CD4-positive, alpha-beta T cell treated with Interleukin-17A for 1 hour (primary cell): ENCODE data around the gene COX4I2.
"Not testable (repeated sequence)": the region's sequence is repeated elsewhere in the genome, so short reads cannot be mapped to it uniquely, and the experiment has no call there.

ENCODE experiments used
- DNase-seq: peaks from one replicate; pipeline ENCODE4 v3.0.0-alpha.2; 2020

COX4I2 gene

GRCh38 chr20:31637660-31638059 is at the start of gene COX4I2:
Gene COX4I2, plus strand, starts transcription at chr20:31637912. Its CDS starts 1,106 bp downstream, at chr20:31639018.
- DNase-seq, result no peak

- no peak for DNase-seq
These were observed 46.9 kb upstream of the COX4I2 start for GRCh38 chr20:31590717-31591225.

- DNase-seq, result no peak
These were observed 44.3 kb upstream of the COX4I2 start for GRCh38 chr20:31593221-31594001.

GRCh38 chr20:31594002-31594557 is 43.6 kb upstream of the COX4I2 start:
- DNase-seq, result no peak

- no peak for DNase-seq
These were observed 42.9 kb upstream of the COX4I2 start for GRCh38 chr20:31594558-31595379.

- DNase-seq, result no peak
These were observed 42.4 kb upstream of the COX4I2 start for GRCh38 chr20:31595380-31595653.

GRCh38 chr20:31595654-31596411 is 41.9 kb upstream of the COX4I2 start:
- no peak for DNase-seq

- not testable (repeated sequence) for DNase-seq
These were observed 41.3 kb upstream of the COX4I2 start for GRCh38 chr20:31596412-31596715.

DNA sequence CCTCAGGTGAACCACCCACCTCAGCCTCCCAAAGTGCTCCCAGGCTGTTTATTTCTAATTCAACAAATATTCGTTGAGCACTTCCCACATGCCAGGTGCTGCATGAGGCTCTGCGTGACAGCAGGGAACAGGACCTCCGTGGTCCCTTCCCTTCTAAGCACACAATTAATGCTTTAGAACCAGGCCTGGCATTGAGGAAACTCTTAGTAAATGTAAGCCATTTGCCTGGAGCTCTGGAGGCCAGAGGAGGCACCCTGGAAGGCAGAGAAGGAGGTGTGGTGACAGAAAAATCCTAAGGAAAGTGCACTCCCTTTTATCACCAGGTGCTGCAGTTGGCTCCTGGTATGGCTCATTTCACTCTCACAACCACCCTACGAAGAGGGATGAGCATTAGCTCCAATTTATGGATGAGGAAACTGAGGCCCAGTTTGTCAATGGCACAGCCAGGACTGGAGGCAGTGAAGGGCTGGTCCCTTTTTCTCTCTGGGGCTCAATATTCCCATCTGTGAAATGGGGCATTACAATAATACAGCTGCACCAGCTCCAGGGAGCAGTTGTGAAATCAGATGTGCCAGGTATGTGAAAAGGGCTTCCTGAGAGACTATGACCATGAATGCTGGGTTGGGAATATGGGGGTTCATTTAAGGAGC is 40.8 kb upstream of the COX4I2 start:
- DNase-seq, result no peak

- DNase-seq, result no peak
These were observed 40.2 kb upstream of the COX4I2 start for GRCh38 chr20:31597481-31597855.

DNA sequence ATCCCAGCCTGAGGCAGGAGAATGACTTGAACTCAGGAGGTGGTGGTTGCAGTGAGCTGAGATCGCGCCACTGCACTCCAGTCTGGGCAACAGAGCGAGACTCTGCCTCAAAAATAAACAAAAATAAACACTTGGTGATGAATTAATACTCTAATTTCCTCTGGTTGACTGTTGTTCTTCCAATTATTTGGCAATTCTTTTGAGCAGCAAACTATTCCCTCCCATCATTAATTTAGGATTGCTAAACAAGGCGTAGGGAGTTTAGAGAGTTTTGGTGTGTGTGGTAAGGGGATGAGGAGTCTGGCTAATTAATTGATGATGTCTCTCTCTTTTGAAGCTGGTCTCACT is 35.3 kb upstream of the COX4I2 start:
- DNase-seq, result no peak

- DNase-seq, result peak; percentile 60
These were observed 34.8 kb upstream of the COX4I2 start for GRCh38 chr20:31602779-31603441.

DNA sequence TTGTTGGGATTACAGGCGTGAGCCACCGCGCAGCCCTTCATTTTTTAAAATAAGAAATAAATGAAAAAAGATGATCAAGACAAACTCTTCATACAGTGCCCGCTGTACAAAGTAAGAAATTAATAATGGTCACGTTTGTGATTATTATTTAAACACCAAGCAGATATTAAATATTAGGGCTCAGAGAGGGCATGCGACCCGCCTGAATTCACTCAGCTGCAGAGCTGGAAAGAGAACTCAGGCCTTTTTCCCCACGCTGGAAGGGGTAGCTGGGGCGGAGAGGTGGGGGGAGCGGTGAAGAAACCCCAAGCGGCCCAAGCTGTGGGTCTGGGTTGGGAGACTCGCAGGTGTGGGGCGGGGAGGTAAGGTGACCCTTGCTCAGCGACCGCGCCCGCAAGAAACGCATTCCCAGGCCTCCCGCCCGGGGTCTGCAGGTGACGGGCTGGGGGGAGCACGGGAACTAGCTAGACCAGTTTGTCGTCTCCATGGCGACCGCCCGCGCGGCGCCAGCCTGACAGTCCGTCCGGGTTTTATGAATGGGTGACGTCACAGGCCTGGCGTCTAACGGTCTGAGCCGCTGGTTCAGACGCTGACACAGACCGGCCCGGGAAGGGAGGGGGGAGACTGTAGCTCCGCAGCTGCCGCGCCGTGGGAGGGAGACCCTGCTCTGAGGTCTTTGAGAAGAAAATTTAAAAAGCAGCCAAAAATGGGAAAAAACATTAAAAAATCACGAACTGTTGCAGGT is 33.7 kb upstream of the COX4I2 start:
- peak; percentile 86 for DNase-seq

GRCh38 chr20:31604567-31605030 is 33.1 kb upstream of the COX4I2 start:
- no peak for DNase-seq

GRCh38 chr20:31605031-31605901 is 32.4 kb upstream of the COX4I2 start, which contains the start of gene ID1:
Gene ID1, plus strand, starts transcription at chr20:31605289. Its CDS starts 99 bp downstream, at chr20:31605388.
- DNase-seq, result peak; percentile 93

- peak; percentile 11 for DNase-seq
These were observed 31.6 kb upstream of the COX4I2 start for GRCh38 chr20:31605902-31606803.

GRCh38 chr20:31606804-31607639 is 30.7 kb upstream of the COX4I2 start:
- DNase-seq, result no peak

GRCh38 chr20:31607640-31608250 is 30.0 kb upstream of the COX4I2 start:
- no peak for DNase-seq
